Activated CD4-positive, alpha-beta T cell treated with anti-CD3 and anti-CD28 coated beads, Interleukin-2, amount 10 ng/mL, durations not matched to agents 24 days and 14 days (primary cell): Measurements from ENCODE around the gene TRIP6. TPM values are rescaled to one million over a fixed set of nuclear protein-coding genes. Genes with fewer than 3 reads are reported as not detected.

Source experiments
- DNase-seq: peaks from one replicate; pipeline ENCODE4 v3.0.0; 2022
- H3K27ac Mint-ChIP-seq: one replicate; pipeline ENCODE4 v1.8.0; 2022; ENCODE audit warnings: mild to moderate bottlenecking, mixed read lengths
- H3K27me3 Mint-ChIP-seq: one replicate; pipeline ENCODE4 v1.8.0; 2022; ENCODE audit warnings: mixed read lengths
- H3K36me3 Mint-ChIP-seq: one replicate; pipeline ENCODE4 v1.8.0; 2022; ENCODE audit warnings: low read depth, mild to moderate bottlenecking, mixed read lengths
- H3K4me1 Mint-ChIP-seq: one replicate; pipeline ENCODE4 v1.8.0; 2021; ENCODE audit warnings: mixed read lengths
- H3K4me3 Mint-ChIP-seq: one replicate; pipeline ENCODE4 v1.8.0; 2022; ENCODE audit warnings: mild to moderate bottlenecking, moderate library complexity, mixed read lengths
- H3K9me3 Mint-ChIP-seq: one replicate; pipeline ENCODE4 v1.8.0; 2021; ENCODE audit warnings: mixed read lengths
- intact Hi-C: fragments of 100-400 bp; cut with micrococcal nuclease; formaldehyde crosslinking; loops from one replicate; pipeline ENCODE4 v1.15.1; 2023
- total RNA-seq: library from RNA; stranded (reverse); gene quantifications from 2 replicates; pipeline ENCODE4 v1.2.3, GENCODE V29; 2022

TRIP6 gene
- total RNA-seq, 1 donor from 2014 or later: 42.7 TPM

- no peak for DNase-seq
- no peaks in the 10 kb centered on the region for H3K9me3 Mint-ChIP-seq
- intact Hi-C loops: no loop called here
- no peak within 1 kb of the TSS for H3K27ac Mint-ChIP-seq
- H3K27me3 Mint-ChIP-seq: peaks cover 46% of the 10 kb centered on the region
- H3K36me3 Mint-ChIP-seq: peaks cover 2% of the 10 kb centered on the region
- H3K4me1 Mint-ChIP-seq: peaks cover 17% of the 10 kb centered on the region
- H3K4me3 Mint-ChIP-seq: peak within 1 kb of the TSS; percentile 70
Measured at GRCh38 chr7:100827330-100828226, 39.6 kb upstream of the TRIP6 start, which contains the start of gene EPHB4. Gene EPHB4, minus strand, starts transcription at chr7:100827523. Its CDS starts 493 bp downstream, at chr7:100827030.

- DNase-seq: no peak
- intact Hi-C loops: no loop called here
- H3K4me1 Mint-ChIP-seq: peaks cover 17% of the 10 kb centered on the region
- peaks cover 44% of the 10 kb centered on the region for H3K27me3 Mint-ChIP-seq
- H3K27ac Mint-ChIP-seq: no peak overlapping the region
- peaks cover 2% of the 10 kb centered on the region for H3K36me3 Mint-ChIP-seq
- H3K4me3 Mint-ChIP-seq: no peak overlapping the region
- H3K9me3 Mint-ChIP-seq: no peaks in the 10 kb centered on the region
Measured at GRCh38 chr7:100829150-100829716, 38.0 kb upstream of the TRIP6 start.

GRCh38 chr7:100830396-100830795 lies 36.8 kb upstream of the TRIP6 start:
- Mint-ChIP-seq H3K27ac (no peak overlapping the region), H3K36me3 (peaks cover 2% of the 10 kb centered on the region), H3K9me3 (no peaks in the 10 kb centered on the region), H3K4me1 (peaks cover 17% of the 10 kb centered on the region), H3K27me3 (peaks cover 38% of the 10 kb centered on the region), H3K4me3 (no peak overlapping the region)
- no peak for DNase-seq
- intact Hi-C loops: no loop called here

- DNase-seq: no peak
- peaks cover 25% of the 10 kb centered on the region for H3K27me3 Mint-ChIP-seq
- no peak overlapping the region for H3K4me3 Mint-ChIP-seq
- no peaks in the 10 kb centered on the region for H3K9me3 Mint-ChIP-seq
- peaks cover 9% of the 10 kb centered on the region for H3K4me1 Mint-ChIP-seq
- intact Hi-C loops: no loop called here
- H3K27ac Mint-ChIP-seq: no peak overlapping the region
- H3K36me3 Mint-ChIP-seq: peaks cover 2% of the 10 kb centered on the region
Measured at GRCh38 chr7:100832281-100832633, 34.9 kb upstream of the TRIP6 start.

- intact Hi-C loops: loop anchor here (2.0 kb wide), 1 partner anchor 31 kb away; the partner anchor contains the start of gene TRIP6
- H3K27ac Mint-ChIP-seq: no peak overlapping the region
- H3K36me3 Mint-ChIP-seq: no peaks in the 10 kb centered on the region
Measured at GRCh38 chr7:100835903-100836811, 31.0 kb upstream of the TRIP6 start.

GRCh38 chr7:100836812-100837098 lies 30.4 kb upstream of the TRIP6 start:
- DNase-seq: no peak
- peak overlapping the region; percentile 76 for H3K4me3 Mint-ChIP-seq
- H3K36me3 Mint-ChIP-seq: no peaks in the 10 kb centered on the region
- intact Hi-C loops: loop anchor here (2.0 kb wide), 1 partner anchor 30 kb away; the partner anchor contains the start of gene TRIP6
- no peaks in the 10 kb centered on the region for H3K9me3 Mint-ChIP-seq
- H3K4me1 Mint-ChIP-seq: peaks cover 4% of the 10 kb centered on the region
- no peak overlapping the region for H3K27ac Mint-ChIP-seq
- H3K27me3 Mint-ChIP-seq: peaks cover 3% of the 10 kb centered on the region

More at GRCh38 chr7:100835903-100836811, 31.0 kb upstream of the TRIP6 start:
- Mint-ChIP-seq H3K4me1 (peaks cover 4% of the 10 kb centered on the region), H3K9me3 (no peaks in the 10 kb centered on the region), H3K27me3 (peaks cover 5% of the 10 kb centered on the region), H3K4me3 (peak overlapping the region; percentile 2)
- DNase-seq: no peak

GRCh38 chr7:100837099-100837836 lies 29.9 kb upstream of the TRIP6 start:
- intact Hi-C loops: loop anchor here (2.0 kb wide), 1 partner anchor 30 kb away; the partner anchor contains the start of gene TRIP6
- peaks cover 4% of the 10 kb centered on the region for H3K4me1 Mint-ChIP-seq
- H3K4me3 Mint-ChIP-seq: peak overlapping the region; percentile 76
- no peaks in the 10 kb centered on the region for H3K36me3 Mint-ChIP-seq
- H3K27me3 Mint-ChIP-seq: peaks cover 3% of the 10 kb centered on the region
- peak overlapping the region; percentile 67 for H3K27ac Mint-ChIP-seq
- H3K9me3 Mint-ChIP-seq: no peaks in the 10 kb centered on the region
- DNase-seq: peak; percentile 91

GRCh38 chr7:100839361-100839760 lies 27.8 kb upstream of the TRIP6 start:
- DNase-seq: no peak
- no peak overlapping the region for H3K27ac Mint-ChIP-seq
- H3K4me1 Mint-ChIP-seq: peaks cover 4% of the 10 kb centered on the region
- no peaks in the 10 kb centered on the region for H3K9me3 Mint-ChIP-seq
- H3K36me3 Mint-ChIP-seq: no peaks in the 10 kb centered on the region
- intact Hi-C loops: no loop called here
- H3K4me3 Mint-ChIP-seq: no peak overlapping the region
- H3K27me3 Mint-ChIP-seq: peaks cover 3% of the 10 kb centered on the region

GRCh38 chr7:100840470-100841100 lies 26.6 kb upstream of the TRIP6 start:
- DNase-seq: no peak
- H3K4me1 Mint-ChIP-seq: peaks cover 4% of the 10 kb centered on the region
- no peaks in the 10 kb centered on the region for H3K9me3 Mint-ChIP-seq
- H3K27me3 Mint-ChIP-seq: peaks cover 3% of the 10 kb centered on the region
- no peak overlapping the region for H3K4me3 Mint-ChIP-seq
- no peaks in the 10 kb centered on the region for H3K36me3 Mint-ChIP-seq
- H3K27ac Mint-ChIP-seq: no peak overlapping the region
- intact Hi-C loops: no loop called here

- no peak overlapping the region for H3K27ac Mint-ChIP-seq
- no peak overlapping the region for H3K4me3 Mint-ChIP-seq
- no peaks in the 10 kb centered on the region for H3K36me3 Mint-ChIP-seq
- intact Hi-C loops: no loop called here
- peaks cover 3% of the 10 kb centered on the region for H3K4me1 Mint-ChIP-seq
- DNase-seq: no peak
- H3K27me3 Mint-ChIP-seq: no peaks in the 10 kb centered on the region
- no peaks in the 10 kb centered on the region for H3K9me3 Mint-ChIP-seq
Measured at GRCh38 chr7:100847360-100847759, 19.8 kb upstream of the TRIP6 start.

- Mint-ChIP-seq H3K9me3 (no peaks in the 10 kb centered on the region), H3K27ac (peak within 1 kb of the TSS; percentile 82), H3K4me3 (peak within 1 kb of the TSS; percentile 95), H3K27me3 (no peaks in the 10 kb centered on the region), H3K4me1 (peaks cover 12% of the 10 kb centered on the region), H3K36me3 (peaks cover 13% of the 10 kb centered on the region)
- intact Hi-C loops: loop anchor here (1.0 to 5.0 kb wide), 7 partner anchors 15 to 751 kb away; partner anchors contain the start of genes AP4M1, FBXO24, LRCH4 and MCM7
- DNase-seq: peak; percentile 97
Measured at GRCh38 chr7:100852048-100852872, 14.9 kb upstream of the TRIP6 start, which contains the start of gene SLC12A9. Gene SLC12A9, plus strand, starts transcription at chr7:100852713. Its CDS starts 1,485 bp downstream, at chr7:100854198.
